ENCODE data around the gene STAC3. TPM values are rescaled to one million over a fixed set of nuclear protein-coding genes. Genes with fewer than 3 reads are reported as not detected.

STAC3 gene
- total and polyA plus RNA-seq, 2 of the 13 experiments (the other 11 are each of a cell fraction or from before 2014, with no cell fraction given) = 0.18 to 0.22 TPM

GRCh38 chr12:57224973-57225679 lies 25.9 kb downstream of the STAC3 start (continued):
- TF ChIP-seq TEAD2 (CRISPR knock-in tag; IDR thresholded peaks at IDR 0.05) (no peak), ZBTB3 (CRISPR knock-in tag; IDR thresholded peaks at IDR 0.05; ENCODE audit: borderline replicate concordance, low read depth) (no peak), ZBTB40 (IDR thresholded peaks at IDR 0.05) (no peak), ZBTB40 (CRISPR knock-in tag; IDR thresholded peaks at IDR 0.05) (0 out of 2 replicates have a peak, but pooled peaks have one; percentile 19), ZNF205 (CRISPR knock-in tag; IDR thresholded peaks at IDR 0.05) (0 out of 2 replicates have a peak, but pooled peaks have one; percentile 27), ATF6 (CRISPR knock-in tag; conservative IDR thresholded peaks at IDR 0.05) (no peak), EED (CRISPR knock-in tag; IDR thresholded peaks at IDR 0.05) (no peak), ISL2 (CRISPR knock-in tag; IDR thresholded peaks at IDR 0.05) (no peak), RNF2 (conservative IDR thresholded peaks at IDR 0.05; ENCODE audit: low read depth) (no peak)
- TF ChIP-seq, protein P1, sequence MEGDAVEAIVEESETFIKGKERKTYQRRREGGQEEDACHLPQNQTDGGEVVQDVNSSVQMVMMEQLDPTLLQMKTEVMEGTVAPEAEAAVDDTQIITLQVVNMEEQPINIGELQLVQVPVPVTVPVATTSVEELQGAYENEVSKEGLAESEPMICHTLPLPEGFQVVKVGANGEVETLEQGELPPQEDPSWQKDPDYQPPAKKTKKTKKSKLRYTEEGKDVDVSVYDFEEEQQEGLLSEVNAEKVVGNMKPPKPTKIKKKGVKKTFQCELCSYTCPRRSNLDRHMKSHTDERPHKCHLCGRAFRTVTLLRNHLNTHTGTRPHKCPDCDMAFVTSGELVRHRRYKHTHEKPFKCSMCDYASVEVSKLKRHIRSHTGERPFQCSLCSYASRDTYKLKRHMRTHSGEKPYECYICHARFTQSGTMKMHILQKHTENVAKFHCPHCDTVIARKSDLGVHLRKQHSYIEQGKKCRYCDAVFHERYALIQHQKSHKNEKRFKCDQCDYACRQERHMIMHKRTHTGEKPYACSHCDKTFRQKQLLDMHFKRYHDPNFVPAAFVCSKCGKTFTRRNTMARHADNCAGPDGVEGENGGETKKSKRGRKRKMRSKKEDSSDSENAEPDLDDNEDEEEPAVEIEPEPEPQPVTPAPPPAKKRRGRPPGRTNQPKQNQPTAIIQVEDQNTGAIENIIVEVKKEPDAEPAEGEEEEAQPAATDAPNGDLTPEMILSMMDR (CRISPR knock-in tag; IDR thresholded peaks at IDR 0.05) = peak; percentile 72
- TF ChIP-seq, protein P2, sequence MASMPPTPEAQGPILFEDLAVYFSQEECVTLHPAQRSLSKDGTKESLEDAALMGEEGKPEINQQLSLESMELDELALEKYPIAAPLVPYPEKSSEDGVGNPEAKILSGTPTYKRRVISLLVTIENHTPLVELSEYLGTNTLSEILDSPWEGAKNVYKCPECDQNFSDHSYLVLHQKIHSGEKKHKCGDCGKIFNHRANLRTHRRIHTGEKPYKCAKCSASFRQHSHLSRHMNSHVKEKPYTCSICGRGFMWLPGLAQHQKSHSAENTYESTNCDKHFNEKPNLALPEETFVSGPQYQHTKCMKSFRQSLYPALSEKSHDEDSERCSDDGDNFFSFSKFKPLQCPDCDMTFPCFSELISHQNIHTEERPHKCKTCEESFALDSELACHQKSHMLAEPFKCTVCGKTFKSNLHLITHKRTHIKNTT (CRISPR knock-in tag; IDR thresholded peaks at IDR 0.05) = no peak
- TF ChIP-seq, protein P3, sequence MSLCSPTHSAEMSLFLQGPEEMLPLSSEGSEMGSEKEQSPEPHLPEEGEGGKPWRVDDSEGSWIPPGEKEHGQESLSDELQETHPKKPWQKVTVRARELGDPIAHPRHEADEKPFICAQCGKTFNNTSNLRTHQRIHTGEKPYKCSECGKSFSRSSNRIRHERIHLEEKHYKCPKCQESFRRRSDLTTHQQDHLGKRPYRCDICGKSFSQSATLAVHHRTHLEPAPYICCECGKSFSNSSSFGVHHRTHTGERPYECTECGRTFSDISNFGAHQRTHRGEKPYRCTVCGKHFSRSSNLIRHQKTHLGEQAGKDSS (CRISPR knock-in tag; IDR thresholded peaks at IDR 0.05; ENCODE audit: borderline replicate concordance, low read depth) = no peak
